Endodermal cell (in vitro differentiated cells): Measurements from ENCODE around the gene PGC. TPM values are rescaled to one million over a fixed set of nuclear protein-coding genes. Genes with fewer than 3 reads are reported as not detected.

Experiments used
- DNase-seq: peaks from one replicate; pipeline ENCODE4 v3.0.0-alpha.2; 2017
- H3K27ac ChIP-seq: 2 replicates; pipeline ENCODE4 v1.5.1; 2013; ENCODE audit warnings: mild to moderate bottlenecking, low read depth, low read length, moderate library complexity
- H3K27me3 ChIP-seq: 2 replicates; pipeline ENCODE4 v1.6.1; 2013; ENCODE audit warnings: mild to moderate bottlenecking, low read length, moderate library complexity; ENCODE audit not compliant: insufficient read depth, control insufficient read depth, poor library complexity, severe bottlenecking
- H3K36me3 ChIP-seq: 2 replicates; pipeline ENCODE4 v1.7.0; 2013; ENCODE audit warnings: mild to moderate bottlenecking, low read length, moderate library complexity; ENCODE audit not compliant: control insufficient read depth, insufficient read depth
- H3K4me1 ChIP-seq: one replicate; pipeline ENCODE4 v1.7.0; 2013; ENCODE audit warnings: low read length; ENCODE audit not compliant: control insufficient read depth, insufficient read depth
- H3K4me3 ChIP-seq: 2 replicates; pipeline ENCODE4 v1.5.1; 2013; ENCODE audit warnings: mild to moderate bottlenecking, low read length, moderate library complexity
- H3K9ac ChIP-seq: 2 replicates; pipeline ENCODE4 v1.6.1; 2013; ENCODE audit warnings: mild to moderate bottlenecking, low read length, moderate library complexity; ENCODE audit not compliant: poor library complexity, severe bottlenecking; ENCODE audit errors: extremely low read depth
- H3K9me3 ChIP-seq: 2 replicates; pipeline ENCODE4 v1.6.1; 2013; ENCODE audit warnings: mild to moderate bottlenecking, low read length, moderate library complexity; ENCODE audit not compliant: control insufficient read depth
- H3K27ac Mint-ChIP-seq: 2 replicates; pipeline ENCODE4 v1.8.0; 2020; ENCODE audit warnings: mixed read lengths
- H3K27me3 Mint-ChIP-seq: 2 replicates; pipeline ENCODE4 v1.8.0; 2021; ENCODE audit warnings: mild to moderate bottlenecking, mixed read lengths; ENCODE audit not compliant: insufficient read depth
- H3K36me3 Mint-ChIP-seq: 2 replicates; pipeline ENCODE4 v1.8.0; 2020; ENCODE audit warnings: low read depth, mixed read lengths
- H3K4me1 Mint-ChIP-seq: 2 replicates; pipeline ENCODE4 v1.8.0; 2020; ENCODE audit warnings: mixed read lengths
- H3K4me3 Mint-ChIP-seq: 2 replicates; pipeline ENCODE4 v1.8.0; 2020; ENCODE audit warnings: mild to moderate bottlenecking, moderate library complexity, mixed read lengths
- H3K9me3 Mint-ChIP-seq: 2 replicates; pipeline ENCODE4 v1.8.0; 2020; ENCODE audit warnings: mild to moderate bottlenecking, mixed read lengths
- WGBS, 2 experiments: methylation state at CpG; one replicate each; pipeline versions ENCODE4 v1.1.5 to v1.1.7; 2013; ENCODE audit warnings: missing lambda C conversion rate in 2 of 2, mixed read lengths in 1 of 2; ENCODE audit not compliant: insufficient coverage in 1 of 2, insufficient read length in 1 of 2; 5-methylcytosine and 5-hydroxymethylcytosine counted together
- total RNA-seq, 2 donors: library from RNA; stranded (reverse); fragmentation: NEBNext Ultra II Directional in 1 of 2; extraction: Animal tissue kit (Norgen Biotek cat#: 25700) in 1 of 2; gene quantifications; 2 replicates in 1 of 2; 3 replicates in 1 of 2; pipeline ENCODE4 v1.2.1, GENCODE V29; 2021
- TF ChIP-seq, protein P1 (sequence below): fragments of 200-600 bp; sonication (generic); conservative IDR thresholded peaks from 2 replicates; pipeline ENCODE4 v1.5.0; 2021; ENCODE audit warnings: antibody characterized with exemption, mild to moderate bottlenecking

Gene PGC
- total RNA-seq, 2 donors from 2014 or later = not detected

DNA sequence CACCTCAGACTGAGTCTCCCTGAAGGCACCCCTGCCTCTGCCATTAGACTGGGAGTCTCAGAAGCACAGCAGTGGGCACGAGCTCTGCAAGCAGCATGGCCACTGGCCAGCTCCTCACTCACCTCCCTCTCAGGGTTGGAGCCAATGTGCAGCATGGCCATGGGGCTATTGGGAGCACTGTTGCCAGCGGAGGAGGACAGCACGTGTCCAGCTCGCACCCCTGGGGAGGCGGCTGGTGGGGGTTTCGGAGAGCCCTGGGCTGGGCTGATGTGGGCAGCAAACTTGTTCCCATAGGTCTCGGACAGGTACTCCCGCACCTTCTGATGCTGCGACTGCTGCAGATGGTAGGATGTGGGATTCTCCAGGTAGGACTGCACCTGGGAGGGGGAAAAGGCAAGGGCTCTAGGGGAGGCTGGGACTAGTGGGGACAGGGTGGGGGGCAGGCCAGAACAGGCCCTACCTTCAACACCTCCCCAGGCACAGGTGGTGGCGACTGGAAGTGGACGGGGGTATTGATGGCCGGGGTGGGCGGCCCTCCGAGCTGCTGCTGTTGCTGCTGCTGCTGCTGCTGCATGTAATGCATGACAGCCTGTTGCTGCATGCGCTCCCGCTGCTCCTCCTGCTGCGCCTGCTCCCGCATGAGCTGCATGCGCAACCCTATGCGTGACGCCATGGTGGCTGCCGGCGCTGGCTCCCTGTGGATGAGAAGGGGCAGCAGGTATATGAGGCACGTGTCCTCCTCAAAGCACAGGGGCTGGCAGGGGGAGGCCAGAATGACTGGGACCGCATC is 56.5 kb downstream of the PGC start:
- Mint-ChIP-seq H3K4me3 (no peak overlapping the region), H3K9me3 (no peaks in the 10 kb centered on the region), H3K27me3 (peaks cover 6% of the 10 kb centered on the region), H3K4me1 (peaks cover 8% of the 10 kb centered on the region), H3K27ac (no peak overlapping the region), H3K36me3 (no peaks in the 10 kb centered on the region)
- no peaks in the 10 kb centered on the region for H3K4me1 ChIP-seq
- no peaks in the 10 kb centered on the region for H3K27me3 ChIP-seq
- no peaks in the 10 kb centered on the region for H3K9me3 ChIP-seq
- H3K4me3 ChIP-seq = no peak overlapping the region
- no peak for DNase-seq
- no peak overlapping the region for H3K9ac ChIP-seq
- H3K36me3 ChIP-seq = no peaks in the 10 kb centered on the region
- no peak overlapping the region for H3K27ac ChIP-seq
- 95% methylated on average over 18 to 25 of the region's 25 CpGs for WGBS, 2 experiments
- TF ChIP-seq, protein P1, sequence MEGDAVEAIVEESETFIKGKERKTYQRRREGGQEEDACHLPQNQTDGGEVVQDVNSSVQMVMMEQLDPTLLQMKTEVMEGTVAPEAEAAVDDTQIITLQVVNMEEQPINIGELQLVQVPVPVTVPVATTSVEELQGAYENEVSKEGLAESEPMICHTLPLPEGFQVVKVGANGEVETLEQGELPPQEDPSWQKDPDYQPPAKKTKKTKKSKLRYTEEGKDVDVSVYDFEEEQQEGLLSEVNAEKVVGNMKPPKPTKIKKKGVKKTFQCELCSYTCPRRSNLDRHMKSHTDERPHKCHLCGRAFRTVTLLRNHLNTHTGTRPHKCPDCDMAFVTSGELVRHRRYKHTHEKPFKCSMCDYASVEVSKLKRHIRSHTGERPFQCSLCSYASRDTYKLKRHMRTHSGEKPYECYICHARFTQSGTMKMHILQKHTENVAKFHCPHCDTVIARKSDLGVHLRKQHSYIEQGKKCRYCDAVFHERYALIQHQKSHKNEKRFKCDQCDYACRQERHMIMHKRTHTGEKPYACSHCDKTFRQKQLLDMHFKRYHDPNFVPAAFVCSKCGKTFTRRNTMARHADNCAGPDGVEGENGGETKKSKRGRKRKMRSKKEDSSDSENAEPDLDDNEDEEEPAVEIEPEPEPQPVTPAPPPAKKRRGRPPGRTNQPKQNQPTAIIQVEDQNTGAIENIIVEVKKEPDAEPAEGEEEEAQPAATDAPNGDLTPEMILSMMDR = no peak

DNA sequence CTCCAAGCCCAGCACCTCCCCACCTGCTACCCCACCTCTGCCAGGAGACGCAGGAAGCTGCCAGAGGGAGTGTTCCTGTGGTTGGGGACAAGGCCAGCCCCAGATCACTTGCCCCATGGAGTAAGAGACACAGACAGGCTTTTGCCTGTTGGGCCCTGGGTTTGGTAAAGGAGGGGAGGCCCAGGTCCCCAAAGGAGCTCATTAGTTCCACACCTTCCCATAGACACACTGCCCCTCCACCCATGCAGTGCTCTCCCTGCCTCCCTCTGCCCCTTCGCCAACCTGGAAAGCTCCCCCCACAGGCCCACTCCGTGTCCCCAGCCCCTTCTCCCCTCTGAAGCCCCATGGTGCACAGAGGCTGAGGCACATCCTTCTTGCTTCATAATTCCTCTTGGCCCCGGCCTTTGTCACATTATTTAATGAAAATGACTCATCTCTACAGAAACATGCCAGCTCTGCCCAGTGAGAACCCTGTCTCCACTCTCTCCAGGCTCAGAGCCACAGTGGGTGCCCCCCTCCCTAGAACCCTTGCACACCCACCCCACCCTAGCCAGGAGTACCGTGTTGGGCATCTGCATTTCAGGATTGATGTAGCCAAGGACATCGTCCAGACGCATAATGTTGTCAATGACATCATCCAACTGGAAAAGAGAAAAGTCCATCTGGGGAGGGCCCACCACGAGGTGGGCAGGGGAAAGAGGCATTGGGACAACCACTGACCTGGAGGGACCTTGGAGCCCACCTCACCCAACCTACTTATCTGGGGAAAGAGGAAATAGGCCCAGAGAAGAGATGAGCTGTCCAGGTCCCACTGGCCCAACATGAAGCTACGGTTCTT is 57.8 kb downstream of the PGC start:
- no peak overlapping the region for H3K4me3 Mint-ChIP-seq
- H3K27me3 Mint-ChIP-seq = peaks cover 4% of the 10 kb centered on the region
- TF ChIP-seq, protein P1 = no peak
- no peaks in the 10 kb centered on the region for H3K9me3 ChIP-seq
- H3K27ac ChIP-seq = no peak overlapping the region
- H3K4me1 ChIP-seq = no peaks in the 10 kb centered on the region
- no peak overlapping the region for H3K4me3 ChIP-seq
- H3K36me3 ChIP-seq = no peaks in the 10 kb centered on the region
- H3K4me1 Mint-ChIP-seq = peaks cover 8% of the 10 kb centered on the region
- no peak overlapping the region for H3K27ac Mint-ChIP-seq
- no peak overlapping the region for H3K9ac ChIP-seq
- H3K27me3 ChIP-seq = no peaks in the 10 kb centered on the region
- DNase-seq = no peak
- no peaks in the 10 kb centered on the region for H3K9me3 Mint-ChIP-seq
- WGBS, 2 experiments = 82 to 88% methylated on average over 5 to 9 of the region's 9 CpGs
- H3K36me3 Mint-ChIP-seq = no peaks in the 10 kb centered on the region

DNA sequence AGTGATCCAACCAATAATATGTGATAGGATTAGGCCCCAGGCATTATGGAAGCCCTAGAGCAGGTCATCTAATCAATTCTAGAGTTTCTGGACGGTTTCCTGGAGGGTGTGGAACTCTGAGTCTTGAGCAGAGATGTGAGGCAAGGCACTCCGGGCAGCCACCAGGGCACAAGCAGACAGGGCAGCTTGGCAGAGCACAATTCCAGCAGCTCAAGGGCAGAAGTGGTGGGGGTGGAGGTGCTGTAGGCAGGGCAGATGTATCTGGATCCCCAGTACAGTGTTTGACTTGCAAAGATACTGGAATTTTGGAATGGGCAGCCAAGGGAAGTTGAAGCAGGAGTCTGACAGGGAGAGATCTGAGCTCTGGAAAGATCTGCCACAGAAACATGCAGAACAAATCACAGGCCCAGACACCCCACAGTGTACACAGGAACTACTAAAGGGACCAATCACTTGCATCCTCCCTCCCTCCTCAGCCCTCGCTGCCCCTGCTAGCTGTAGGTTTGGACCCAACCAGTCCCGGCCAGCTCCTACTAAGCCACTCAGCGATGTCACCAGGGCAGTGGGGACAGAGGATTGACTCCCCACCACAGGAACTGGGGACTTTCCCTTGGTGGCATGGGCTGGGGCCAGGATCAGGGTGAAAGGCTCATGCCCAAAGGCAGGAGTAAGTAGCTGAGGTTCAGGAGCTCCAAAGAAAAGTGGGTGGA is 58.8 kb downstream of the PGC start:
- Mint-ChIP-seq H3K4me1 (peaks cover 10% of the 10 kb centered on the region), H3K27me3 (peaks cover 4% of the 10 kb centered on the region), H3K9me3 (no peaks in the 10 kb centered on the region), H3K36me3 (no peaks in the 10 kb centered on the region), H3K27ac (no peak overlapping the region), H3K4me3 (no peak overlapping the region)
- Histone ChIP-seq H3K27ac (no peak overlapping the region), H3K4me3 (no peak overlapping the region), H3K27me3 (no peaks in the 10 kb centered on the region), H3K9ac (no peak overlapping the region), H3K36me3 (no peaks in the 10 kb centered on the region), H3K9me3 (no peaks in the 10 kb centered on the region), H3K4me1 (no peaks in the 10 kb centered on the region)
- WGBS, 2 experiments = 84 to 86% methylated on average over 3 to 5 of the region's 5 CpGs
- TF ChIP-seq, protein P1 = no peak
- no peak for DNase-seq
